GM12891 (cell line): ENCODE measurements around the gene PLIN4.
A peak's percentile ranks its signal among the peaks of the same experiment; 100 is the strongest.

ENCODE experiments used
- DNase-seq: peaks from one replicate; pipeline ENCODE4 v3.0.0; 2011; ENCODE audit warnings: low spot score; ENCODE audit not compliant: insufficient read length
- FAIRE-seq: peaks from 2 replicates; lab custom pipeline; 2011; peaks lifted over from hg19 to GRCh38; lab: Jason Lieb, UNC
- PAX5 ChIP-seq: IDR thresholded peaks from 2 replicates; pipeline ENCODE4 v1.6.1; 2011; ENCODE audit warnings: low read length, moderate library complexity, mild to moderate bottlenecking; ENCODE audit not compliant: insufficient read depth, severe bottlenecking
- POLR2A ChIP-seq: IDR thresholded peaks from 2 replicates; pipeline ENCODE4 v1.6.1; 2011; ENCODE audit warnings: low read depth, low read length, control low read depth
- POLR2AphosphoS5 ChIP-seq: IDR thresholded peaks from 2 replicates; pipeline ENCODE4 v1.6.1; 2011; ENCODE audit warnings: low read depth, low read length, control low read depth
- POU2F2 ChIP-seq: IDR thresholded peaks from 2 replicates; pipeline ENCODE4 v1.6.1; 2011; ENCODE audit warnings: low read depth, mild to moderate bottlenecking, control low read depth, low read length, moderate library complexity
- SPI1 ChIP-seq: IDR thresholded peaks from 2 replicates; pipeline ENCODE4 v1.6.1; 2011; ENCODE audit warnings: low read depth, low read length, control low read depth
- TAF1 ChIP-seq: IDR thresholded peaks from 2 replicates; pipeline ENCODE4 v1.6.1; 2011; ENCODE audit warnings: low read depth, low read length, control low read depth

The PLIN4 gene

GRCh38 chr19:4477034-4477801, 41.1 kb downstream of the PLIN4 start:
- no peak for DNase-seq
- FAIRE-seq: no peak
- TF ChIP-seq POU2F2 (no peak), SPI1 (no peak), TAF1 (no peak), POLR2AphosphoS5 (no peak), POLR2A (no peak), PAX5 (no peak)

GRCh38 chr19:4474514-4475022, 43.7 kb downstream of the PLIN4 start:
- peak; percentile 85 for DNase-seq
- peak; percentile 94 for FAIRE-seq
- no peak for TF ChIP-seq POU2F2
- no peak for TF ChIP-seq PAX5
- no peak for TF ChIP-seq SPI1
- TF ChIP-seq POLR2AphosphoS5: no peak
- no peak for TF ChIP-seq POLR2A
- no peak for TF ChIP-seq TAF1

GRCh38 chr19:4473763-4474513, 44.3 kb downstream of the PLIN4 start:
- TF ChIP-seq POLR2AphosphoS5 (no peak), TAF1 (no peak), PAX5 (no peak), SPI1 (no peak), POLR2A (no peak), POU2F2 (no peak)
- FAIRE-seq: peak; percentile 43
- no peak for DNase-seq

- DNase-seq: no peak
- FAIRE-seq: no peak
- TF ChIP-seq SPI1 (no peak), POLR2AphosphoS5 (no peak), POU2F2 (no peak), POLR2A (no peak), TAF1 (no peak)
Measured at GRCh38 chr19:4473011-4473762, 45.1 kb downstream of the PLIN4 start.

GRCh38 chr19:4472174-4472974, 45.9 kb downstream of the PLIN4 start, which contains the start of gene HDGFL2:
TSS of gene HDGFL2 (plus strand) at chr19:4472297. CDS start at chr19:4472351, 54 bp downstream.
- no peak for FAIRE-seq

GRCh38 chr19:4471403-4472173, 46.7 kb downstream of the PLIN4 start:
- TF ChIP-seq PAX5 (peak; percentile 23), POU2F2 (no peak), POLR2AphosphoS5 (no peak), POLR2A (peak; percentile 30; the same call in 1 of the 2 replicates)
- FAIRE-seq (peak; percentile 100), DNase-seq (peak; percentile 88)

More at GRCh38 chr19:4472174-4472974, 45.9 kb downstream of the PLIN4 start, which contains the start of gene HDGFL2:
- DNase-seq: peak; percentile 99
- TF ChIP-seq TAF1 (no peak), POU2F2 (no peak), SPI1 (no peak), PAX5 (no peak), POLR2AphosphoS5 (no peak), POLR2A (no peak)

GRCh38 chr19:4467835-4468234, 50.5 kb downstream of the PLIN4 start:
- TF ChIP-seq POU2F2: no peak
- TF ChIP-seq PAX5: no peak
- TF ChIP-seq TAF1: no peak
- TF ChIP-seq SPI1: no peak
- TF ChIP-seq POLR2AphosphoS5: no peak
- no peak for TF ChIP-seq POLR2A
- DNase-seq: no peak
- FAIRE-seq: peak; percentile 57
